ENCODE results near the gene PATJ. TPM values are rescaled to one million over a fixed set of nuclear protein-coding genes. Genes with fewer than 3 reads are reported as not detected.
A peak's percentile ranks its signal among the peaks of the same experiment; 100 is the strongest.

Gene PATJ
- total RNA-seq, 1 experiment from 2014 or later = 57.9 TPM

DNA sequence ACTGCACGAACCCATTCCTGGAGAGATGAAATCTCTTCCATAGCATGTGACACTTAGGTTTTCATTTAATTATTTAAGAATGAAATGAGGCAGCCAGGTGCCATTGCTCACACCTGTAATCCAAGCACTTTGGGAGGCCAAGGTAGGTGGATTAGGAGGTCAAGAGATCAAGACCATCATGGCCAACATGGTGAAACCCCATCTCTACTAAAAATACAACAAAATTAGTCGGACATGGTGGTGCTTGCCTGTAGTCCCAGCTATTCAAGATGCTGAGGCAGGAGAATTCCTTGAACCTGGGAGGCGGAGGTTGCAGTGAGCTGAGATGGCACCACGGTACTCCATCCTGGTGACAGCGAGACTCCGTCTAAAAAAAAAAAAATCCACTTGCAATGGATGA lies 470.1 kb downstream of the PATJ start:
- H3K27ac Mint-ChIP-seq = 0 out of 2 replicates have a peak overlapping the region, but pooled peaks have one; percentile 57
- DNase-seq (ENCODE audit: low spot score) (no peak), ATAC-seq (peak; percentile 21)
- ChIA-PET CTCF (interaction anchor here (1.3 to 1.9 kb wide), 2 partner anchors 37 to 74 kb away, joined by 3 to 9 read pairs; no protein-coding TSS in a partner anchor), POLR2A (interaction anchor here (0.7 to 1.8 kb wide), 6 partner anchors 14 to 165 kb away, joined by 3 to 9 read pairs (median 4); no protein-coding TSS in a partner anchor)
- H3K4me3 Mint-ChIP-seq = no peak overlapping the region
- H3K36me3 Mint-ChIP-seq = peaks cover 86% of the 10 kb centered on the region
- H3K4me1 Mint-ChIP-seq = peaks cover 23% of the 10 kb centered on the region
- H3K27me3 Mint-ChIP-seq (ENCODE audit: low read depth) = no peaks in the 10 kb centered on the region
- H3K9me3 Mint-ChIP-seq = peaks cover 43% of the 10 kb centered on the region
- TF ChIP-seq ZNF219 (CRISPR knock-in tag; IDR thresholded peaks at IDR 0.05; ENCODE audit: borderline replicate concordance) = no peak
- TF ChIP-seq NFE2L1 (CRISPR knock-in tag; IDR thresholded peaks at IDR 0.05) = no peak
- TF ChIP-seq JAZF1 (CRISPR knock-in tag; IDR thresholded peaks at IDR 0.05) = no peak
- TF ChIP-seq EMX1 (CRISPR knock-in tag; IDR thresholded peaks at IDR 0.05) = no peak; the same call in none of the 2 replicates
- TF ChIP-seq IRF2 (CRISPR knock-in tag; IDR thresholded peaks at IDR 0.05; ENCODE audit: borderline replicate concordance, low read depth) = 0 out of 2 replicates have a peak, but pooled peaks have one; percentile 10
- no peak for TF ChIP-seq TP53 (CRISPR knock-in tag; IDR thresholded peaks at IDR 0.05)
- no peak for TF ChIP-seq RORB (CRISPR knock-in tag; IDR thresholded peaks at IDR 0.05)
- TF ChIP-seq ZNF671 (CRISPR knock-in tag; IDR thresholded peaks at IDR 0.05) = peak; percentile 94; the same call in 1 of the 2 replicates
- no peak for TF ChIP-seq TCF7 (CRISPR knock-in tag; IDR thresholded peaks at IDR 0.05; ENCODE audit: low read depth)
- no peak for TF ChIP-seq SMAD3 (CRISPR knock-in tag; IDR thresholded peaks at IDR 0.05; ENCODE audit: borderline replicate concordance)
- TF ChIP-seq FOXK1 (CRISPR knock-in tag; IDR thresholded peaks at IDR 0.05) = no peak
- TF ChIP-seq, protein P1, sequence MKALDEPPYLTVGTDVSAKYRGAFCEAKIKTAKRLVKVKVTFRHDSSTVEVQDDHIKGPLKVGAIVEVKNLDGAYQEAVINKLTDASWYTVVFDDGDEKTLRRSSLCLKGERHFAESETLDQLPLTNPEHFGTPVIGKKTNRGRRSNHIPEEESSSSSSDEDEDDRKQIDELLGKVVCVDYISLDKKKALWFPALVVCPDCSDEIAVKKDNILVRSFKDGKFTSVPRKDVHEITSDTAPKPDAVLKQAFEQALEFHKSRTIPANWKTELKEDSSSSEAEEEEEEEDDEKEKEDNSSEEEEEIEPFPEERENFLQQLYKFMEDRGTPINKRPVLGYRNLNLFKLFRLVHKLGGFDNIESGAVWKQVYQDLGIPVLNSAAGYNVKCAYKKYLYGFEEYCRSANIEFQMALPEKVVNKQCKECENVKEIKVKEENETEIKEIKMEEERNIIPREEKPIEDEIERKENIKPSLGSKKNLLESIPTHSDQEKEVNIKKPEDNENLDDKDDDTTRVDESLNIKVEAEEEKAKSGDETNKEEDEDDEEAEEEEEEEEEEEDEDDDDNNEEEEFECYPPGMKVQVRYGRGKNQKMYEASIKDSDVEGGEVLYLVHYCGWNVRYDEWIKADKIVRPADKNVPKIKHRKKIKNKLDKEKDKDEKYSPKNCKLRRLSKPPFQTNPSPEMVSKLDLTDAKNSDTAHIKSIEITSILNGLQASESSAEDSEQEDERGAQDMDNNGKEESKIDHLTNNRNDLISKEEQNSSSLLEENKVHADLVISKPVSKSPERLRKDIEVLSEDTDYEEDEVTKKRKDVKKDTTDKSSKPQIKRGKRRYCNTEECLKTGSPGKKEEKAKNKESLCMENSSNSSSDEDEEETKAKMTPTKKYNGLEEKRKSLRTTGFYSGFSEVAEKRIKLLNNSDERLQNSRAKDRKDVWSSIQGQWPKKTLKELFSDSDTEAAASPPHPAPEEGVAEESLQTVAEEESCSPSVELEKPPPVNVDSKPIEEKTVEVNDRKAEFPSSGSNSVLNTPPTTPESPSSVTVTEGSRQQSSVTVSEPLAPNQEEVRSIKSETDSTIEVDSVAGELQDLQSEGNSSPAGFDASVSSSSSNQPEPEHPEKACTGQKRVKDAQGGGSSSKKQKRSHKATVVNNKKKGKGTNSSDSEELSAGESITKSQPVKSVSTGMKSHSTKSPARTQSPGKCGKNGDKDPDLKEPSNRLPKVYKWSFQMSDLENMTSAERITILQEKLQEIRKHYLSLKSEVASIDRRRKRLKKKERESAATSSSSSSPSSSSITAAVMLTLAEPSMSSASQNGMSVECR (CRISPR knock-in tag; IDR thresholded peaks at IDR 0.05; ENCODE audit: borderline replicate concordance) = no peak; the same call in 1 of the 2 replicates
- no peak for TF ChIP-seq NR2C2 (CRISPR knock-in tag; IDR thresholded peaks at IDR 0.05)
- 0 out of 2 replicates have a peak, but pooled peaks have one; percentile 7 for TF ChIP-seq NFYB (CRISPR knock-in tag; conservative IDR thresholded peaks at IDR 0.05; ENCODE audit: low read depth)
- TF ChIP-seq, protein P2, sequence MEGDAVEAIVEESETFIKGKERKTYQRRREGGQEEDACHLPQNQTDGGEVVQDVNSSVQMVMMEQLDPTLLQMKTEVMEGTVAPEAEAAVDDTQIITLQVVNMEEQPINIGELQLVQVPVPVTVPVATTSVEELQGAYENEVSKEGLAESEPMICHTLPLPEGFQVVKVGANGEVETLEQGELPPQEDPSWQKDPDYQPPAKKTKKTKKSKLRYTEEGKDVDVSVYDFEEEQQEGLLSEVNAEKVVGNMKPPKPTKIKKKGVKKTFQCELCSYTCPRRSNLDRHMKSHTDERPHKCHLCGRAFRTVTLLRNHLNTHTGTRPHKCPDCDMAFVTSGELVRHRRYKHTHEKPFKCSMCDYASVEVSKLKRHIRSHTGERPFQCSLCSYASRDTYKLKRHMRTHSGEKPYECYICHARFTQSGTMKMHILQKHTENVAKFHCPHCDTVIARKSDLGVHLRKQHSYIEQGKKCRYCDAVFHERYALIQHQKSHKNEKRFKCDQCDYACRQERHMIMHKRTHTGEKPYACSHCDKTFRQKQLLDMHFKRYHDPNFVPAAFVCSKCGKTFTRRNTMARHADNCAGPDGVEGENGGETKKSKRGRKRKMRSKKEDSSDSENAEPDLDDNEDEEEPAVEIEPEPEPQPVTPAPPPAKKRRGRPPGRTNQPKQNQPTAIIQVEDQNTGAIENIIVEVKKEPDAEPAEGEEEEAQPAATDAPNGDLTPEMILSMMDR (IDR thresholded peaks at IDR 0.05) = no peak
- TF ChIP-seq, protein P3, sequence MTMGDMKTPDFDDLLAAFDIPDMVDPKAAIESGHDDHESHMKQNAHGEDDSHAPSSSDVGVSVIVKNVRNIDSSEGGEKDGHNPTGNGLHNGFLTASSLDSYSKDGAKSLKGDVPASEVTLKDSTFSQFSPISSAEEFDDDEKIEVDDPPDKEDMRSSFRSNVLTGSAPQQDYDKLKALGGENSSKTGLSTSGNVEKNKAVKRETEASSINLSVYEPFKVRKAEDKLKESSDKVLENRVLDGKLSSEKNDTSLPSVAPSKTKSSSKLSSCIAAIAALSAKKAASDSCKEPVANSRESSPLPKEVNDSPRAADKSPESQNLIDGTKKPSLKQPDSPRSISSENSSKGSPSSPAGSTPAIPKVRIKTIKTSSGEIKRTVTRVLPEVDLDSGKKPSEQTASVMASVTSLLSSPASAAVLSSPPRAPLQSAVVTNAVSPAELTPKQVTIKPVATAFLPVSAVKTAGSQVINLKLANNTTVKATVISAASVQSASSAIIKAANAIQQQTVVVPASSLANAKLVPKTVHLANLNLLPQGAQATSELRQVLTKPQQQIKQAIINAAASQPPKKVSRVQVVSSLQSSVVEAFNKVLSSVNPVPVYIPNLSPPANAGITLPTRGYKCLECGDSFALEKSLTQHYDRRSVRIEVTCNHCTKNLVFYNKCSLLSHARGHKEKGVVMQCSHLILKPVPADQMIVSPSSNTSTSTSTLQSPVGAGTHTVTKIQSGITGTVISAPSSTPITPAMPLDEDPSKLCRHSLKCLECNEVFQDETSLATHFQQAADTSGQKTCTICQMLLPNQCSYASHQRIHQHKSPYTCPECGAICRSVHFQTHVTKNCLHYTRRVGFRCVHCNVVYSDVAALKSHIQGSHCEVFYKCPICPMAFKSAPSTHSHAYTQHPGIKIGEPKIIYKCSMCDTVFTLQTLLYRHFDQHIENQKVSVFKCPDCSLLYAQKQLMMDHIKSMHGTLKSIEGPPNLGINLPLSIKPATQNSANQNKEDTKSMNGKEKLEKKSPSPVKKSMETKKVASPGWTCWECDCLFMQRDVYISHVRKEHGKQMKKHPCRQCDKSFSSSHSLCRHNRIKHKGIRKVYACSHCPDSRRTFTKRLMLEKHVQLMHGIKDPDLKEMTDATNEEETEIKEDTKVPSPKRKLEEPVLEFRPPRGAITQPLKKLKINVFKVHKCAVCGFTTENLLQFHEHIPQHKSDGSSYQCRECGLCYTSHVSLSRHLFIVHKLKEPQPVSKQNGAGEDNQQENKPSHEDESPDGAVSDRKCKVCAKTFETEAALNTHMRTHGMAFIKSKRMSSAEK (CRISPR knock-in tag; IDR thresholded peaks at IDR 0.05; ENCODE audit: borderline replicate concordance) = peak; percentile 7; the same call in 1 of the 2 replicates
- TF ChIP-seq, protein P4, sequence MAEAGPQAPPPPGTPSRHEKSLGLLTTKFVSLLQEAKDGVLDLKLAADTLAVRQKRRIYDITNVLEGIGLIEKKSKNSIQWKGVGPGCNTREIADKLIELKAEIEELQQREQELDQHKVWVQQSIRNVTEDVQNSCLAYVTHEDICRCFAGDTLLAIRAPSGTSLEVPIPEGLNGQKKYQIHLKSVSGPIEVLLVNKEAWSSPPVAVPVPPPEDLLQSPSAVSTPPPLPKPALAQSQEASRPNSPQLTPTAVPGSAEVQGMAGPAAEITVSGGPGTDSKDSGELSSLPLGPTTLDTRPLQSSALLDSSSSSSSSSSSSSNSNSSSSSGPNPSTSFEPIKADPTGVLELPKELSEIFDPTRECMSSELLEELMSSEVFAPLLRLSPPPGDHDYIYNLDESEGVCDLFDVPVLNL (CRISPR knock-in tag; IDR thresholded peaks at IDR 0.05; ENCODE audit: borderline replicate concordance, low read depth) = no peak
- no peak for TF ChIP-seq ZNF121 (CRISPR knock-in tag; IDR thresholded peaks at IDR 0.05)
- TF ChIP-seq, protein P5, sequence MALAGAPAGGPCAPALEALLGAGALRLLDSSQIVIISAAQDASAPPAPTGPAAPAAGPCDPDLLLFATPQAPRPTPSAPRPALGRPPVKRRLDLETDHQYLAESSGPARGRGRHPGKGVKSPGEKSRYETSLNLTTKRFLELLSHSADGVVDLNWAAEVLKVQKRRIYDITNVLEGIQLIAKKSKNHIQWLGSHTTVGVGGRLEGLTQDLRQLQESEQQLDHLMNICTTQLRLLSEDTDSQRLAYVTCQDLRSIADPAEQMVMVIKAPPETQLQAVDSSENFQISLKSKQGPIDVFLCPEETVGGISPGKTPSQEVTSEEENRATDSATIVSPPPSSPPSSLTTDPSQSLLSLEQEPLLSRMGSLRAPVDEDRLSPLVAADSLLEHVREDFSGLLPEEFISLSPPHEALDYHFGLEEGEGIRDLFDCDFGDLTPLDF (CRISPR knock-in tag; IDR thresholded peaks at IDR 0.05) = no peak
- TF ChIP-seq, protein P6, sequence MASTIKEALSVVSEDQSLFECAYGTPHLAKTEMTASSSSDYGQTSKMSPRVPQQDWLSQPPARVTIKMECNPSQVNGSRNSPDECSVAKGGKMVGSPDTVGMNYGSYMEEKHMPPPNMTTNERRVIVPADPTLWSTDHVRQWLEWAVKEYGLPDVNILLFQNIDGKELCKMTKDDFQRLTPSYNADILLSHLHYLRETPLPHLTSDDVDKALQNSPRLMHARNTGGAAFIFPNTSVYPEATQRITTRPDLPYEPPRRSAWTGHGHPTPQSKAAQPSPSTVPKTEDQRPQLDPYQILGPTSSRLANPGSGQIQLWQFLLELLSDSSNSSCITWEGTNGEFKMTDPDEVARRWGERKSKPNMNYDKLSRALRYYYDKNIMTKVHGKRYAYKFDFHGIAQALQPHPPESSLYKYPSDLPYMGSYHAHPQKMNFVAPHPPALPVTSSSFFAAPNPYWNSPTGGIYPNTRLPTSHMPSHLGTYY (CRISPR knock-in tag; IDR thresholded peaks at IDR 0.05) = peak; percentile 81; the same call in 1 of the 2 replicates
- no peak for TF ChIP-seq ELF4 (CRISPR knock-in tag; IDR thresholded peaks at IDR 0.05; ENCODE audit: low read depth)
- TF ChIP-seq TEAD4 (CRISPR knock-in tag; IDR thresholded peaks at IDR 0.05) = no peak
- TF ChIP-seq, protein P7, sequence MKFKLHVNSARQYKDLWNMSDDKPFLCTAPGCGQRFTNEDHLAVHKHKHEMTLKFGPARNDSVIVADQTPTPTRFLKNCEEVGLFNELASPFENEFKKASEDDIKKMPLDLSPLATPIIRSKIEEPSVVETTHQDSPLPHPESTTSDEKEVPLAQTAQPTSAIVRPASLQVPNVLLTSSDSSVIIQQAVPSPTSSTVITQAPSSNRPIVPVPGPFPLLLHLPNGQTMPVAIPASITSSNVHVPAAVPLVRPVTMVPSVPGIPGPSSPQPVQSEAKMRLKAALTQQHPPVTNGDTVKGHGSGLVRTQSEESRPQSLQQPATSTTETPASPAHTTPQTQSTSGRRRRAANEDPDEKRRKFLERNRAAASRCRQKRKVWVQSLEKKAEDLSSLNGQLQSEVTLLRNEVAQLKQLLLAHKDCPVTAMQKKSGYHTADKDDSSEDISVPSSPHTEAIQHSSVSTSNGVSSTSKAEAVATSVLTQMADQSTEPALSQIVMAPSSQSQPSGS (CRISPR knock-in tag; IDR thresholded peaks at IDR 0.05; ENCODE audit: borderline replicate concordance, low read depth) = no peak

Data from WTC11 (cell line).